ENCODE measurements around the gene MTHFD2L. TPM values are rescaled to one million over a fixed set of nuclear protein-coding genes. Genes with fewer than 3 reads are reported as not detected.

MTHFD2L gene
- total RNA-seq, 3 donors from 2014 or later = 10.7 to 12.9 (median 11.6) TPM

- H3K4me3 ChIP-seq = no peak overlapping the region
- no peaks in the 10 kb centered on the region for H3K9me3 ChIP-seq
- no peak for TF ChIP-seq CTCF (IDR thresholded peaks at IDR 0.05)
- H3K36me3 ChIP-seq (ENCODE audit: low read depth) = no peaks in the 10 kb centered on the region
- no peak for DNase-seq
- no peaks in the 10 kb centered on the region for H3K4me1 ChIP-seq (ENCODE audit: low read depth)
- ATAC-seq = no peak
- intact Hi-C loops (cut with DNase I, micrococcal nuclease) = no loop called here
Observed at GRCh38 chr4:74315376-74315775, 157.5 kb downstream of the MTHFD2L start.

- no peaks in the 10 kb centered on the region for H3K9me3 ChIP-seq
- H3K36me3 ChIP-seq (ENCODE audit: low read depth) = no peaks in the 10 kb centered on the region
- no peak overlapping the region for H3K4me3 ChIP-seq
- intact Hi-C loops (cut with DNase I, micrococcal nuclease) = no loop called here
- ATAC-seq (no peak), DNase-seq (no peak)
- TF ChIP-seq CTCF (IDR thresholded peaks at IDR 0.05) = no peak
- no peaks in the 10 kb centered on the region for H3K4me1 ChIP-seq (ENCODE audit: low read depth)
Observed at GRCh38 chr4:74316397-74316796, 158.5 kb downstream of the MTHFD2L start.

GRCh38 chr4:74317616-74318246 lies 159.8 kb downstream of the MTHFD2L start:
- intact Hi-C loops (cut with DNase I, micrococcal nuclease) = no loop called here
- no peak for TF ChIP-seq CTCF (IDR thresholded peaks at IDR 0.05)

GRCh38 chr4:74318276-74318675 lies 160.4 kb downstream of the MTHFD2L start:
- Histone ChIP-seq H3K9me3 (no peaks in the 10 kb centered on the region), H3K36me3 (ENCODE audit: low read depth) (no peaks in the 10 kb centered on the region), H3K4me1 (ENCODE audit: low read depth) (no peaks in the 10 kb centered on the region), H3K4me3 (no peak overlapping the region)
- intact Hi-C loops (cut with DNase I, micrococcal nuclease) = no loop called here
- no peak for TF ChIP-seq CTCF (IDR thresholded peaks at IDR 0.05)
- no peak for DNase-seq
- ATAC-seq = no peak

More at GRCh38 chr4:74317616-74318246, 159.8 kb downstream of the MTHFD2L start:
- Histone ChIP-seq H3K4me1 (ENCODE audit: low read depth) (no peaks in the 10 kb centered on the region), H3K9me3 (no peaks in the 10 kb centered on the region), H3K36me3 (ENCODE audit: low read depth) (no peaks in the 10 kb centered on the region), H3K4me3 (no peak overlapping the region)
- DNase-seq (no peak), ATAC-seq (no peak)

- no peak for DNase-seq
- Histone ChIP-seq H3K9me3 (no peaks in the 10 kb centered on the region), H3K36me3 (ENCODE audit: low read depth) (no peaks in the 10 kb centered on the region), H3K4me1 (ENCODE audit: low read depth) (no peaks in the 10 kb centered on the region), H3K4me3 (no peak overlapping the region)
- intact Hi-C loops (cut with DNase I, micrococcal nuclease) = no loop called here
- ATAC-seq = no peak
- no peak for TF ChIP-seq CTCF (IDR thresholded peaks at IDR 0.05)
Observed at GRCh38 chr4:74319470-74319869, 161.6 kb downstream of the MTHFD2L start.
